ENCODE data around the gene GNGT1.
"Not testable (repeated sequence)": the region's sequence is repeated elsewhere in the genome, so short reads cannot be mapped to it uniquely, and the experiment has no call there.

- not testable (repeated sequence) for TF ChIP-seq CTCF (IDR thresholded peaks at IDR 0.05); ZFX (IDR thresholded peaks at IDR 0.05; ENCODE audit: borderline replicate concordance)
Observed at GRCh38 chr7:93916315-93916714, 9.9 kb downstream of the GNGT1 start.

Measured in 22Rv1 (cell line).